Adipose tissue (tissue), 3 donors: ENCODE measurements around the gene SH3RF3. TPM values are rescaled to one million over a fixed set of nuclear protein-coding genes. Genes with fewer than 3 reads are reported as not detected.

Experiments
- H3K27ac ChIP-seq: one replicate; pipeline ENCODE4 v1.5.1; 2013; ENCODE audit warnings: low read depth, low read length
- WGBS, 3 donors: extraction: QIAGEN DNeasy Blood & Tissue Kit; methylation state at CpG; one replicate each; pipeline ENCODE4 v1.1.7; 2013; 5-methylcytosine and 5-hydroxymethylcytosine counted together
- polyA plus RNA-seq, 3 donors: library from polyadenylated mRNA; stranded (reverse); fragments of 200-250 nt; gene quantifications; one replicate each; pipeline ENCODE4 v1.2.3, GENCODE V29; 2013
- donor health status: healthy with polysubstance abuse.
- donor health status: Bipolar disorder and iron deficiency.
- donor health status: healthy.

The SH3RF3 gene
- polyA plus RNA-seq, 3 donors: 1.2 to 6.5 (median 5.4) TPM

GRCh38 chr2:109386004-109386695, 257.1 kb downstream of the SH3RF3 start:
- no peak overlapping the region for H3K27ac ChIP-seq
- WGBS, 3 donors: 84 to 88% (median 87%) methylated on average over 11 of the region's 11 CpGs

GRCh38 chr2:109387221-109387735, 258.3 kb downstream of the SH3RF3 start:
- WGBS, 3 donors: 93 to 95% (median 95%) methylated on average over 4 of the region's 4 CpGs
- no peak overlapping the region for H3K27ac ChIP-seq

GRCh38 chr2:109387778-109388469, 258.9 kb downstream of the SH3RF3 start:
- 75 to 82% (median 81%) methylated on average over 8 of the region's 8 CpGs for WGBS, 3 donors
- no peak overlapping the region for H3K27ac ChIP-seq

GRCh38 chr2:109391243-109391642, 262.2 kb downstream of the SH3RF3 start:
- 92 to 96% (median 94%) methylated on average over 9 of the region's 9 CpGs for WGBS, 3 donors
- H3K27ac ChIP-seq: no peak overlapping the region

- H3K27ac ChIP-seq: no peak overlapping the region
- 87 to 96% (median 90%) methylated on average over 5 of the region's 5 CpGs for WGBS, 3 donors
These were observed 263.1 kb downstream of the SH3RF3 start for GRCh38 chr2:109392140-109392539.

GRCh38 chr2:109392816-109393661, 264.0 kb downstream of the SH3RF3 start:
- H3K27ac ChIP-seq: no peak overlapping the region
- 77 to 88% (median 87%) methylated on average over 15 of the region's 15 CpGs for WGBS, 3 donors

- no peak overlapping the region for H3K27ac ChIP-seq
- 89 to 93% (median 91%) methylated on average over 7 of the region's 7 CpGs for WGBS, 3 donors
These were observed 264.6 kb downstream of the SH3RF3 start for GRCh38 chr2:109393662-109393972.

- H3K27ac ChIP-seq: no peak overlapping the region
These were observed 266.6 kb downstream of the SH3RF3 start for GRCh38 chr2:109395494-109396201.

GRCh38 chr2:109396202-109397180, 267.5 kb downstream of the SH3RF3 start:
- 72 to 76% (median 73%) methylated on average over 15 of the region's 15 CpGs for WGBS, 3 donors
- no peak overlapping the region for H3K27ac ChIP-seq

More at GRCh38 chr2:109395494-109396201, 266.6 kb downstream of the SH3RF3 start:
- 81 to 90% (median 86%) methylated on average over 15 of the region's 15 CpGs for WGBS, 3 donors

GRCh38 chr2:109397893-109398292, 268.9 kb downstream of the SH3RF3 start:
- no peak overlapping the region for H3K27ac ChIP-seq
- WGBS, 3 donors: 75 to 87% (median 86%) methylated on average over 9 of the region's 9 CpGs

- 91 to 97% (median 94%) methylated on average over 22 of the region's 22 CpGs for WGBS, 3 donors
- no peak overlapping the region for H3K27ac ChIP-seq
These were observed 269.5 kb downstream of the SH3RF3 start for GRCh38 chr2:109398366-109399015.

GRCh38 chr2:109399066-109399465, 270.1 kb downstream of the SH3RF3 start:
- no peak overlapping the region for H3K27ac ChIP-seq
- 75 to 86% (median 76%) methylated on average over 6 of the region's 6 CpGs for WGBS, 3 donors

- WGBS, 3 donors: 82 to 99% (median 92%) methylated on average over 7 of the region's 7 CpGs
- H3K27ac ChIP-seq: no peak overlapping the region
These were observed 271.1 kb downstream of the SH3RF3 start for GRCh38 chr2:109400102-109400501.

- no peak overlapping the region for H3K27ac ChIP-seq
- WGBS, 3 donors: 63 to 78% (median 76%) methylated on average over 3 of the region's 3 CpGs
These were observed 272.4 kb downstream of the SH3RF3 start for GRCh38 chr2:109401370-109401769.

- WGBS, 3 donors: 77 to 84% (median 83%) methylated on average over 8 of the region's 8 CpGs
- no peak overlapping the region for H3K27ac ChIP-seq
These were observed 273.2 kb downstream of the SH3RF3 start for GRCh38 chr2:109402180-109402579.

- no peak overlapping the region for H3K27ac ChIP-seq
These were observed 274.2 kb downstream of the SH3RF3 start for GRCh38 chr2:109402980-109403840.

More at GRCh38 chr2:109402980-109403840, 274.2 kb downstream of the SH3RF3 start:
- WGBS, 3 donors: 68 to 74% (median 68%) methylated on average over 17 of the region's 17 CpGs
